Naive thymus-derived CD8-positive, alpha-beta T cell (primary cell): ENCODE measurements around the gene EPHX1. TPM values are rescaled to one million over a fixed set of nuclear protein-coding genes. Genes with fewer than 3 reads are reported as not detected.
"Not testable (repeated sequence)": the region's sequence is repeated elsewhere in the genome, so short reads cannot be mapped to it uniquely, and the experiment has no call there.

ENCODE experiments used
- ATAC-seq, 2 donors: fragments of 150-1000 bp; cut with Tn5 transposase in 1 of 2; sonication (Bioruptor Pico), chemical (Tn5 transposase) in 1 of 2; 1 replicate in 1 of 2; 2 replicates in 1 of 2; pipeline ENCODE4 v1.10.0; 2021; ENCODE audit warnings: mild to moderate bottlenecking in 2 of 2, moderate library complexity in 2 of 2
- POLR2A ChIA-PET: fragments of 350-600 bp; sonication (Branson Sonifier 250); formaldehyde crosslinking; loops from one replicate; lab custom pipeline; 2021; ENCODE audit warnings: antibody characterized with exemption; lab: Charles Lee
- DNase-seq, 10 donors: peaks; one replicate each; pipeline versions ENCODE4 v3.0.0 to v3.0.0-alpha.2; 2020 to 2022
- H3K27ac Mint-ChIP-seq, 10 donors: one replicate each; pipeline ENCODE4 v1.8.0; 2020 to 2022; ENCODE audit warnings: mild to moderate bottlenecking in 10 of 10, mixed read lengths in 10 of 10, moderate library complexity in 4 of 10, inconsistent platforms in 1 of 10
- H3K27me3 Mint-ChIP-seq, 5 donors: one replicate each; pipeline ENCODE4 v1.8.0; 2021 to 2022; ENCODE audit warnings: mixed read lengths in 5 of 5
- H3K36me3 Mint-ChIP-seq, 3 donors: one replicate each; pipeline ENCODE4 v1.8.0; 2020 to 2022; ENCODE audit warnings: mixed read lengths in 3 of 3, mild to moderate bottlenecking in 2 of 3, inconsistent platforms in 1 of 3
- H3K4me1 Mint-ChIP-seq, 4 donors: one replicate each; pipeline ENCODE4 v1.8.0; 2021 to 2022; ENCODE audit warnings: mixed read lengths in 4 of 4
- H3K4me3 Mint-ChIP-seq, 10 donors: one replicate each; pipeline ENCODE4 v1.8.0; 2020 to 2022; ENCODE audit warnings: mild to moderate bottlenecking in 10 of 10, mixed read lengths in 10 of 10, moderate library complexity in 6 of 10, inconsistent platforms in 1 of 10
- H3K9me3 Mint-ChIP-seq, 9 donors: one replicate each; pipeline ENCODE4 v1.8.0; 2020 to 2022; ENCODE audit warnings: mixed read lengths in 9 of 9, mild to moderate bottlenecking in 3 of 9, inconsistent platforms in 1 of 9, moderate library complexity in 1 of 9
- polyA plus RNA-seq, 3 donors: library from polyadenylated mRNA; unstranded; fragments of 300-500 nt; fragmentation: Illumina TruSeq; gene quantifications; one replicate each; pipeline ENCODE4 v1.2.3, GENCODE V29; 2021
- total RNA-seq, 8 experiments: library from RNA in 2 of 8; stranded (reverse) in 2 of 8; gene quantifications; one replicate each; pipeline ENCODE4 v1.2.3 and lab custom pipeline; 2021 to 2026

EPHX1 gene
- total and polyA plus RNA-seq, 5 experiments from 2014 or later: 1.6 to 5.9 (median 2.8) TPM

- DNase-seq: peak in 1 of 10 donors; percentile 18
- H3K27me3 Mint-ChIP-seq, H3K9me3 Mint-ChIP-seq, H3K4me3 Mint-ChIP-seq, H3K36me3 Mint-ChIP-seq, ATAC-seq, POLR2A ChIA-PET: not testable (repeated sequence)
- Mint-ChIP-seq H3K27ac (peak overlapping the region in 4 of 10 donors; percentile 59 to 80 (median 64)), H3K4me1 (peaks cover 10 to 38% (median 16%) of the 10 kb centered on the region in 4 donors)
Observed at GRCh38 chr1:225836296-225836695, 26.4 kb downstream of the EPHX1 start.

DNA sequence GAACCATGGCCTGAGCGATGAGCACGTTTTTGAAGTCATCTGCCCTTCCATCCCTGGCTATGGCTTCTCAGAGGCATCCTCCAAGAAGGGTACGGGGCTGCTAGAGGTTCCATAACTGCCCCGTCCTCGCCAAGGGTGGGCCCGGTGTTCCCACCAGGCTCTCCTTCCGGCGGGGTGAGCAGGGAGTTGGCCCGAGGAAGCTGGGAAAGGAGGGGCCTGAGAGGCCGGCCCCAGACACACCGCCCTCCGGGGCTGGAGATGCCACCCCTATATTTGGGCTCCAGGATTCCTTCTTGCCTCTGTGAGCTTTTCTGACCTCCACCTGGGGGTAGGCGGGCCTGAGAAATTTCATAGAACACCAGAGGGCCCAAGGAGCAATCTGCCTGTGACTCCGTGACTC is 28.9 kb downstream of the EPHX1 start:
- H3K9me3 Mint-ChIP-seq: no peaks in the 10 kb centered on the region
- ATAC-seq (no peak), DNase-seq (no peak)
- H3K27ac Mint-ChIP-seq: peak overlapping the region in 5 of 10 donors; percentile 60 to 95 (median 68)
- H3K4me1 Mint-ChIP-seq: peaks cover 22 to 62% (median 31%) of the 10 kb centered on the region in 4 donors
- no peak overlapping the region for H3K4me3 Mint-ChIP-seq
- peaks cover 0 to 6% (median 0%) of the 10 kb centered on the region in 3 donors for H3K36me3 Mint-ChIP-seq
- POLR2A ChIA-PET: interaction anchor here (1.3 to 6.5 kb wide), 5 partner anchors 11 to 142 kb away, joined by 4 to 28 read pairs (median 7); partner anchors contain the start of gene SRP9
- H3K27me3 Mint-ChIP-seq: no peaks in the 10 kb centered on the region

GRCh38 chr1:225840223-225840610 is 30.3 kb downstream of the EPHX1 start:
- POLR2A ChIA-PET: interaction anchor here (0.8 to 6.5 kb wide), 13 partner anchors 9 to 159 kb away, joined by 3 to 28 read pairs (median 4); partner anchors contain the start of genes SDE2 and SRP9
- peak overlapping the region in 9 of 10 donors; percentile 78 to 95 (median 87) for H3K27ac Mint-ChIP-seq
- no peak for ATAC-seq
- no peaks in the 10 kb centered on the region for H3K27me3 Mint-ChIP-seq
- DNase-seq: peak in 1 of 10 donors; percentile 57
- H3K4me3 Mint-ChIP-seq: peak overlapping the region in 1 of 10 donors; percentile 40
- no peaks in the 10 kb centered on the region for H3K9me3 Mint-ChIP-seq
- H3K4me1 Mint-ChIP-seq: peaks cover 22 to 58% (median 33%) of the 10 kb centered on the region in 4 donors
- H3K36me3 Mint-ChIP-seq: peaks cover 0 to 6% (median 0%) of the 10 kb centered on the region in 3 donors

- no peaks in the 10 kb centered on the region for H3K27me3 Mint-ChIP-seq
- no peak for DNase-seq
- peak overlapping the region; percentile 78 to 95 (median 86) for H3K27ac Mint-ChIP-seq
- POLR2A ChIA-PET: interaction anchor here (0.7 to 6.5 kb wide), 13 partner anchors 9 to 159 kb away, joined by 3 to 28 read pairs (median 4); partner anchors contain the start of genes SDE2 and SRP9
- peaks cover 25 to 58% (median 35%) of the 10 kb centered on the region in 4 donors for H3K4me1 Mint-ChIP-seq
- peaks cover 0 to 10% (median 0%) of the 10 kb centered on the region in 3 donors for H3K36me3 Mint-ChIP-seq
- H3K4me3 Mint-ChIP-seq: peak overlapping the region in 3 of 10 donors; percentile 1 to 47 (median 9)
- no peak for ATAC-seq
- H3K9me3 Mint-ChIP-seq: no peaks in the 10 kb centered on the region
Observed at GRCh38 chr1:225840713-225841112, 30.8 kb downstream of the EPHX1 start.

- H3K4me3 Mint-ChIP-seq: peak overlapping the region in 3 of 10 donors; percentile 6 to 33 (median 14)
- H3K27ac Mint-ChIP-seq: peak overlapping the region; percentile 48 to 95 (median 84)
- H3K4me1 Mint-ChIP-seq: peaks cover 25 to 69% (median 48%) of the 10 kb centered on the region in 4 donors
- POLR2A ChIA-PET: interaction anchor here (0.7 to 6.5 kb wide), 8 partner anchors 12 to 70 kb away, joined by 4 to 28 read pairs (median 5); partner anchors contain the start of genes SRP9 and TMEM63A
- ATAC-seq (peak; percentile 42 to 72), DNase-seq (peak in 1 of 10 donors; percentile 52)
- H3K9me3 Mint-ChIP-seq: no peaks in the 10 kb centered on the region
- H3K36me3 Mint-ChIP-seq: peaks cover 0 to 19% (median 0%) of the 10 kb centered on the region in 3 donors
- H3K27me3 Mint-ChIP-seq: no peaks in the 10 kb centered on the region
Observed at GRCh38 chr1:225842074-225842473, 32.1 kb downstream of the EPHX1 start.

GRCh38 chr1:225842788-225843425 is 33.0 kb downstream of the EPHX1 start:
- Mint-ChIP-seq H3K9me3 (no peaks in the 10 kb centered on the region), H3K27ac (peak overlapping the region; percentile 57 to 95 (median 82)), H3K4me3 (no peak overlapping the region), H3K36me3 (peaks cover 0 to 24% (median 0%) of the 10 kb centered on the region in 3 donors), H3K4me1 (peaks cover 28 to 76% (median 56%) of the 10 kb centered on the region in 4 donors), H3K27me3 (no peaks in the 10 kb centered on the region)
- DNase-seq: peak in 1 of 10 donors; percentile 27
- ATAC-seq: no peak
- POLR2A ChIA-PET: interaction anchor here (1.5 to 6.5 kb wide), 4 partner anchors 11 to 69 kb away, joined by 5 to 28 read pairs (median 6); partner anchors contain the start of genes SRP9 and TMEM63A

GRCh38 chr1:225843426-225843795 is 33.5 kb downstream of the EPHX1 start:
- H3K27ac Mint-ChIP-seq: peak overlapping the region; percentile 57 to 95 (median 82)
- peaks cover 0 to 24% (median 0%) of the 10 kb centered on the region in 3 donors for H3K36me3 Mint-ChIP-seq
- POLR2A ChIA-PET: interaction anchor here (0.8 to 6.5 kb wide), 5 partner anchors 9 to 68 kb away, joined by 3 to 28 read pairs (median 5); partner anchors contain the start of genes SRP9 and TMEM63A
- H3K4me1 Mint-ChIP-seq: peaks cover 31 to 78% (median 60%) of the 10 kb centered on the region in 4 donors
- no peaks in the 10 kb centered on the region for H3K27me3 Mint-ChIP-seq
- no peak overlapping the region for H3K4me3 Mint-ChIP-seq
- H3K9me3 Mint-ChIP-seq: no peaks in the 10 kb centered on the region
- ATAC-seq (no peak), DNase-seq (no peak)

GRCh38 chr1:225844236-225845061 is 34.5 kb downstream of the EPHX1 start:
- POLR2A ChIA-PET: interaction anchor here (0.8 to 6.5 kb wide), 7 partner anchors 8 to 69 kb away, joined by 3 to 52 read pairs (median 9); partner anchors contain the start of genes SRP9 and TMEM63A
- H3K27ac Mint-ChIP-seq: peak overlapping the region; percentile 57 to 95 (median 82)
- H3K36me3 Mint-ChIP-seq: peaks cover 0 to 27% (median 0%) of the 10 kb centered on the region in 3 donors
- H3K27me3 Mint-ChIP-seq: no peaks in the 10 kb centered on the region
- H3K9me3 Mint-ChIP-seq: no peaks in the 10 kb centered on the region
- ATAC-seq (no peak), DNase-seq (no peak)
- H3K4me1 Mint-ChIP-seq: peaks cover 37 to 80% (median 68%) of the 10 kb centered on the region in 4 donors
- H3K4me3 Mint-ChIP-seq: no peak overlapping the region

DNA sequence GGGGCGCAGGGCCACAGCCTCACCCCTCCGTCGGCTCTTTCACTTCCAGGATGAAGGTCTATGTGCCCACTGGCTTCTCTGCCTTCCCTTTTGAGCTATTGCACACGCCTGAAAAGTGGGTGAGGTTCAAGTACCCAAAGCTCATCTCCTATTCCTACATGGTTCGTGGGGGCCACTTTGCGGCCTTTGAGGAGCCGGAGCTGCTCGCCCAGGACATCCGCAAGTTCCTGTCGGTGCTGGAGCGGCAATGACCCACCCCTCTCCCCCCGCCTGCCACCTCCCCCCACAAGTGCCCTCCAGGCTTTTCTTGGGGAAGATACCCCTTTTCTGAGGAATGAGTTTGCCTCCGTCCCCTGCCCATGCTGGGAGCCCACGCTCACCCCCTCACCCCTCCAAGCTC is 35.2 kb downstream of the EPHX1 start:
- DNase-seq (no peak), ATAC-seq (no peak)
- POLR2A ChIA-PET: interaction anchor here (0.6 to 6.5 kb wide), 4 partner anchors 10 to 67 kb away, joined by 3 to 52 read pairs (median 22); partner anchors contain the start of genes SRP9 and TMEM63A
- Mint-ChIP-seq H3K9me3 (no peaks in the 10 kb centered on the region), H3K27me3 (no peaks in the 10 kb centered on the region), H3K4me3 (no peak overlapping the region), H3K27ac (peak overlapping the region in 4 of 10 donors; percentile 62 to 74 (median 65)), H3K4me1 (peaks cover 39 to 80% (median 71%) of the 10 kb centered on the region in 4 donors), H3K36me3 (peaks cover 0 to 31% (median 0%) of the 10 kb centered on the region in 3 donors)

- Mint-ChIP-seq H3K36me3 (peaks cover 0 to 35% (median 3%) of the 10 kb centered on the region in 3 donors), H3K9me3 (no peaks in the 10 kb centered on the region), H3K4me3 (peak overlapping the region in 2 of 10 donors; percentile 6 to 19), H3K27me3 (no peaks in the 10 kb centered on the region), H3K4me1 (peaks cover 38 to 80% (median 71%) of the 10 kb centered on the region in 4 donors), H3K27ac (peak overlapping the region in 9 of 10 donors; percentile 46 to 96 (median 81))
- ATAC-seq: no peak
- POLR2A ChIA-PET: interaction anchor here (0.6 to 6.5 kb wide), 8 partner anchors 11 to 126 kb away, joined by 3 to 52 read pairs (median 4); partner anchors contain the start of genes SRP9 and TMEM63A
- DNase-seq: peak in 3 of 10 donors; percentile 30 to 38 (median 35)
Observed at GRCh38 chr1:225845571-225846259, 35.8 kb downstream of the EPHX1 start.
